Heart left ventricle (tissue), 13 donors: ENCODE results near the gene MGAM2.

Experiments used
- CTCF ChIP-seq, 12 donors: fragments of 200-600 bp; sonication (generic) in 4 of 12; IDR thresholded peaks; one replicate each; pipeline versions ENCODE4 v1.5.0 to v1.8.0; 2018 to 2022; ENCODE audit warnings: antibody characterized with exemption in 12 of 12, mild to moderate bottlenecking in 5 of 12
- POLR2A ChIP-seq, 2 donors: fragments of 450-650 bp; IDR thresholded peaks; one replicate each; pipeline ENCODE4 v1.6.1; 2017; ENCODE audit warnings: antibody characterized with exemption in 2 of 2, mild to moderate bottlenecking in 2 of 2, moderate library complexity in 2 of 2
- donor health status: ischemic (EF 13 %, LVEDD 7.1; RV severe dilation, severe dysfunction).
- donor health status: DM: no; HTN: yes; CAD: no.
- donor health status: DM: no; HTN: no; CAD: no.
- donor health status: ischemic (EF 25% LVEDD 6.9; RV normal size, moderate dysfunction).
- donor health status: ischemic (EF 25% LVEDD 5.7; RV mildly dilated, moderate dysfunction).
- donor health status: ischemic (EF 35%, LVEDD 5.7; RV mildly dilated, moderate dysfunction).
- donor health status: nonischemic (EF 11% LVEDD 7.7; RV severe dilation, severe dysfunction).
- donor health status: DM: yes; HTN: yes; CAD: no.
- donor health status: PGD.
- donor health status: ischemic (EF 29% LVEDD 5.4; RV normal size, mild dysfunction).
- donor health status: nonischemic (EF 23%, LVEDD 6.1; RV moderate dilation, normal function).

- no peak for TF ChIP-seq CTCF (IDR thresholded peaks at IDR 0.05)
- no peak for TF ChIP-seq POLR2A (IDR thresholded peaks at IDR 0.05)
Observed at GRCh38 chr7:142108728-142109505, 2.6 kb upstream of the MGAM2 start.
